KMS-11 (cell line): ENCODE measurements around the gene EIF2S3B.

Experiments used
- H2AFZ ChIP-seq: fragments of 200-600 bp; sonication (generic); 2 replicates; pipeline ENCODE4 v1.6.1; 2016; ENCODE audit warnings: antibody characterized with exemption, mixed run types, low read depth
- H3K27ac ChIP-seq: fragments of 200-600 bp; sonication (generic); 2 replicates; pipeline ENCODE4 v1.6.1; 2016; ENCODE audit warnings: mild to moderate bottlenecking, mixed run types
- H3K27me3 ChIP-seq: fragments of 200-600 bp; sonication (generic); 2 replicates; pipeline ENCODE4 v1.6.1; 2017; ENCODE audit warnings: mild to moderate bottlenecking, low read depth, mixed run types, moderate library complexity; ENCODE audit not compliant: insufficient read depth
- H3K36me3 ChIP-seq: fragments of 200-600 bp; sonication (generic); 2 replicates; pipeline ENCODE4 v1.6.1; 2017; ENCODE audit warnings: mild to moderate bottlenecking, mixed run types; ENCODE audit not compliant: insufficient read depth
- H3K4me1 ChIP-seq: fragments of 200-600 bp; sonication (generic); 2 replicates; pipeline ENCODE4 v1.6.1; 2016; ENCODE audit warnings: mild to moderate bottlenecking, low read depth, mixed run types; ENCODE audit not compliant: poor library complexity, severe bottlenecking
- H3K4me2 ChIP-seq: fragments of 200-600 bp; sonication (generic); 2 replicates; pipeline ENCODE4 v1.7.0; 2016; ENCODE audit warnings: mild to moderate bottlenecking, mixed run types
- H3K4me3 ChIP-seq: fragments of 200-600 bp; sonication (generic); IDR thresholded peaks from 2 replicates; pipeline ENCODE4 v1.6.1; 2017; ENCODE audit warnings: low read depth, low read length, mixed read lengths; ENCODE audit not compliant: insufficient read depth
- H3K79me2 ChIP-seq: fragments of 200-600 bp; sonication (generic); 2 replicates; pipeline ENCODE4 v1.6.1; 2016; ENCODE audit warnings: low read depth, mixed run types; ENCODE audit not compliant: insufficient read depth
- H3K9ac ChIP-seq: fragments of 200-600 bp; sonication (generic); 2 replicates; pipeline ENCODE4 v1.6.1; 2016; ENCODE audit warnings: mild to moderate bottlenecking, mixed run types
- H4K20me1 ChIP-seq: fragments of 200-600 bp; sonication (generic); 2 replicates; pipeline ENCODE4 v1.6.1; 2016; ENCODE audit warnings: mild to moderate bottlenecking, mixed run types; ENCODE audit not compliant: insufficient read depth
- CTCF ChIP-seq: fragments of 200-600 bp; sonication (generic); conservative IDR thresholded peaks from 2 replicates; pipeline ENCODE4 v1.6.1; 2017; ENCODE audit warnings: low read depth, mild to moderate bottlenecking, antibody characterized with exemption, low read length, moderate library complexity, mixed read lengths

The EIF2S3B gene

GRCh38 chr12:10557766-10558165 is 52.1 kb downstream of the EIF2S3B start:
- H3K4me2 ChIP-seq: peak overlapping the region; percentile 43

More at GRCh38 chr12:10557766-10558165, 52.1 kb downstream of the EIF2S3B start:
- Histone ChIP-seq H2AFZ (no peak overlapping the region), H3K36me3 (no peaks in the 10 kb centered on the region), H4K20me1 (no peaks in the 10 kb centered on the region), H3K4me3 (no peak overlapping the region), H3K79me2 (no peaks in the 10 kb centered on the region), H3K27me3 (no peaks in the 10 kb centered on the region; the same call in 1 of the 2 replicates), H3K27ac (no peak overlapping the region), H3K4me1 (peaks cover 56% of the 10 kb centered on the region), H3K9ac (no peak overlapping the region)
- no peak for TF ChIP-seq CTCF
